B cell (primary cell): ENCODE measurements around the gene FOXO3. TPM values are rescaled to one million over a fixed set of nuclear protein-coding genes. Genes with fewer than 3 reads are reported as not detected.
"Not testable (repeated sequence)": the region's sequence is repeated elsewhere in the genome, so short reads cannot be mapped to it uniquely, and the experiment has no call there.

Source experiments
- ATAC-seq: fragments of 200-7000 bp; cut with Tn5 transposase; one replicate; pipeline ENCODE4 v1.10.0; 2021; ENCODE audit warnings: low read depth, mild to moderate bottlenecking, moderate number of reproducible peaks, moderate library complexity
- CTCF ChIA-PET: fragments of 350-600 bp; sonication (Branson Sonifier 250); formaldehyde crosslinking; loops from one replicate; lab custom pipeline; 2021; ENCODE audit warnings: antibody characterized with exemption, inconsistent platforms; lab: Charles Lee
- POLR2A ChIA-PET: fragments of 350-600 bp; sonication (Branson Sonifier 250); formaldehyde crosslinking; loops from one replicate; lab custom pipeline; 2021; ENCODE audit warnings: antibody characterized with exemption; lab: Charles Lee
- DNase-seq: peaks from one replicate; pipeline ENCODE4 v3.0.0; 2013
- H2AFZ ChIP-seq: 2 replicates; pipeline ENCODE4 v1.6.1; 2012; ENCODE audit warnings: mild to moderate bottlenecking, low read depth, low read length; ENCODE audit not compliant: insufficient read depth, poor library complexity, severe bottlenecking
- H3K27ac ChIP-seq, 2 donors: 1 replicate in 1 of 2; 2 replicates in 1 of 2; pipeline ENCODE4 v1.5.1; 2012 to 2013; ENCODE audit warnings: low read length in 2 of 2, mild to moderate bottlenecking in 2 of 2, moderate library complexity in 1 of 2
- H3K27me3 ChIP-seq, 4 experiments: fragments of 200-600 bp in 1 of 4; sonication (generic) in 1 of 4; replicated peaks in 1 of 4; 1 replicate in 2 of 4; 2 replicates in 2 of 4; pipeline versions ENCODE4 v1.6.1 to v1.7.0; 2013 to 2016; ENCODE audit warnings: low read length in 3 of 4, mild to moderate bottlenecking in 2 of 4, mixed read lengths in 1 of 4, moderate library complexity in 1 of 4; ENCODE audit not compliant: insufficient read depth in 4 of 4, control insufficient read depth in 3 of 4; ENCODE audit errors: control extremely low read depth in 1 of 4
- H3K36me3 ChIP-seq, 2 experiments: replicated peaks in 1 of 2; 1 replicate in 1 of 2; 2 replicates in 1 of 2; pipeline versions ENCODE4 v1.6.1 to v1.7.1; 2013; ENCODE audit warnings: low read length in 1 of 2; ENCODE audit not compliant: insufficient read depth in 2 of 2, control insufficient read depth in 1 of 2; ENCODE audit errors: control extremely low read depth in 1 of 2, extremely low read depth in 1 of 2
- H3K4me1 ChIP-seq, 2 donors: fragments of 200-600 bp in 1 of 2; sonication (generic) in 1 of 2; 1 replicate in 1 of 2; 2 replicates in 1 of 2; pipeline versions ENCODE4 v1.5.1 to v1.6.1; 2013 to 2017; ENCODE audit warnings: low read length in 2 of 2; ENCODE audit not compliant: control insufficient read depth in 2 of 2, insufficient read depth in 2 of 2
- H3K4me2 ChIP-seq: replicated peaks from 2 replicates; pipeline ENCODE3; 2012; ENCODE audit warnings: mild to moderate bottlenecking, low read depth, low read length; ENCODE audit not compliant: poor library complexity, severe bottlenecking
- H3K4me3 ChIP-seq, 5 experiments: fragments of 200-600 bp in 1 of 5; sonication (generic) in 1 of 5; 1 replicate in 3 of 5; 2 replicates in 2 of 5; pipeline versions ENCODE4 v1.5.1 to v1.7.0; 2011 to 2016; ENCODE audit warnings: low read length in 4 of 5, mild to moderate bottlenecking in 4 of 5, low read depth in 2 of 5, control low read depth in 1 of 5, moderate library complexity in 1 of 5; ENCODE audit not compliant: insufficient read depth in 1 of 5; ENCODE audit errors: control extremely low read depth in 1 of 5, extremely low read depth in 1 of 5
- H3K79me2 ChIP-seq: fragments of 200-600 bp; sonication (generic); one replicate; pipeline ENCODE4 v1.6.0; 2016; ENCODE audit warnings: low read length; ENCODE audit not compliant: control insufficient read depth, insufficient read depth
- H3K9ac ChIP-seq: fragments of 200-600 bp; sonication (generic); 2 replicates; pipeline ENCODE4 v1.6.1; 2017; ENCODE audit warnings: mild to moderate bottlenecking, low read length, moderate library complexity
- H3K9me3 ChIP-seq, 3 donors: one replicate each; pipeline versions ENCODE4 v1.6.1 to v1.7.1; 2013; ENCODE audit warnings: low read length in 2 of 3; ENCODE audit not compliant: control insufficient read depth in 2 of 3, insufficient read depth in 1 of 3; ENCODE audit errors: control extremely low read depth in 1 of 3
- H4K20me1 ChIP-seq: 2 replicates; pipeline ENCODE4 v1.6.0; 2012; ENCODE audit warnings: mild to moderate bottlenecking, low read length; ENCODE audit not compliant: insufficient read depth, control insufficient read depth, poor library complexity, severe bottlenecking
- H3K27ac Mint-ChIP-seq: one replicate; pipeline ENCODE4 v1.8.0; 2021; ENCODE audit warnings: mixed read lengths
- H3K27me3 Mint-ChIP-seq: one replicate; pipeline ENCODE4 v1.8.0; 2021; ENCODE audit warnings: mixed read lengths
- H3K4me1 Mint-ChIP-seq: one replicate; pipeline ENCODE4 v1.8.0; 2021; ENCODE audit warnings: mixed read lengths
- H3K4me3 Mint-ChIP-seq: one replicate; pipeline ENCODE4 v1.8.0; 2021; ENCODE audit warnings: mixed read lengths
- H3K9me3 Mint-ChIP-seq: one replicate; pipeline ENCODE4 v1.8.0; 2022; ENCODE audit warnings: mixed read lengths; ENCODE audit not compliant: insufficient read depth
- WGBS: methylation state at CpG from one replicate; pipeline ENCODE4 v1.1.5; 2013; ENCODE audit warnings: missing lambda C conversion rate; ENCODE audit not compliant: insufficient coverage; 5-methylcytosine and 5-hydroxymethylcytosine counted together
- intact Hi-C: fragments of 100-400 bp; cut with micrococcal nuclease; formaldehyde crosslinking; loops from one replicate; pipeline ENCODE4 v1.10.0; 2022
- polyA plus RNA-seq: library from polyadenylated mRNA; depleted of rRNA; stranded (reverse); fragments of >200 nt; gene quantifications from 2 replicates; pipeline ENCODE4 v1.2.3, GENCODE V29; 2012
- total RNA-seq, 2 donors: library from RNA; stranded (reverse); fragments of 120-200 nt in 1 of 2; gene quantifications; 1 replicate in 1 of 2; 2 replicates in 1 of 2; pipeline versions ENCODE4 v1.2.3 to v1.2.4, GENCODE V29; 2013 to 2022

FOXO3 gene
- total and polyA plus RNA-seq, 2 donors (not counting 1 experiment from before 2014, with no cell fraction given) = 6.0 to 16.9 TPM

DNA sequence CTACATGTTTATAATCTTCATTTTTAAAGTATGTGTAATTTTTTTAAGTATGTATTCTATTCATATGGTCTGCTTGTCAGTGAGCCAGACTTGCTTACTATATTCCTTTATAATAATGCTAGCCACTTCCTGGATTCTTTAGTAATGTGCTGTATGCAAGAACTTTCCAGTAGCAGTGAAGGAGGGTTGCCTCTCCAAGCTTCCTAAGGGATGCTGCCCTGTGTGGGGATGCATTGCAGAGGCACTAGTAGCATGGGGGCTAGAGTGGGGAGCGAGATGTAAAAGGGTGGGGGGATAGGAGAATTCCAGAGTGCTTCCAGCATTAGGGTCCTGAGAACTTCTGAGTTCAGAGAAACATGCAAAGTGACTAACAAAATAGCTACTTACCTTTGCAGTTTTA lies 121.0 kb downstream of the FOXO3 start:
- CTCF ChIA-PET, H2AFZ ChIP-seq, H4K20me1 ChIP-seq, H3K27ac ChIP-seq, ATAC-seq, H3K27me3 ChIP-seq, H3K4me3 Mint-ChIP-seq, H3K4me3 ChIP-seq, H3K27me3 Mint-ChIP-seq, H3K4me1 Mint-ChIP-seq, POLR2A ChIA-PET, H3K9me3 Mint-ChIP-seq, H3K27ac Mint-ChIP-seq, intact Hi-C loops, H3K79me2 ChIP-seq, H3K4me1 ChIP-seq, DNase-seq, H3K9me3 ChIP-seq, H3K4me2 ChIP-seq, H3K9ac ChIP-seq: not testable (repeated sequence)
- H3K36me3 ChIP-seq = peaks cover 2 to 23% of the 10 kb centered on the region in 2 experiments
- 100% methylated on average over 1 of the region's 1 CpG for WGBS

DNA sequence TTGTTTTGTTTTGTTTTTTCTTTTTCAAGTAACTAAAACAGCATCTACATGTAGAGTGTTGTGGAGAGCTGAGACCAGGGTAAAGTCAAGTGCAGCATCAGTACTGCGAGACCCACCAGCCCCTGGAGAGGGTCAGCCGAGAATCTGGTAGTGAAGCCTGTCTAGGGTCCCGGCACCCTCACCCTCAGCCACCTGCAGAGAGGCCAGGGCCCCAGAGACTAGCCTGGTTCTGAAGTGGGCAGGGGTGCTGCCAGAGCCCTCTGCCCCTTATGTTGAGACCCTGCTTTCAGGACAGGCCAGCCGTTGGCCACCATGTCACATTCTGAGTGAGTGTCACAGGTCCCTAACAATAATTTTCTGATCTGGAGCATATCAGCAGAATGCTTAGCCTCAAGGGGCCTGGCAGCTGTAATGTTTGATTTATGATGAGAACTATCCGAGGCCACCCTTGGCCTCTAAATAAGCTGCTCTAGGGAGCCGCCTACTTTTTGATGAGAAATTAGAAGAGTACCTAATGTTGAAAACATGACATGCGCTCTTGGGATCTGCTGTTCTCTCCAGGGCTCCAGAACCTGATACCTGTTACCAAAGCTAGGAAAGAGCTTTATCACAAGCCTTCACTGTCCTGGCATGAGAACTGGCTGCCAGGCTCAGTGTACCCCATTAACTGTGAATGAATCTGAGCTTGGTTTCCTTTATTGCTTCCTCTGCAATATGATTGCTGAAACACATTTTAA lies 121.8 kb downstream of the FOXO3 start:
- peaks cover 2 to 23% of the 10 kb centered on the region in 2 experiments for H3K36me3 ChIP-seq
- intact Hi-C loops, H3K9ac ChIP-seq, H3K4me3 ChIP-seq, H3K4me3 Mint-ChIP-seq, H3K27ac ChIP-seq, H4K20me1 ChIP-seq, POLR2A ChIA-PET, H3K4me2 ChIP-seq, H2AFZ ChIP-seq, H3K9me3 Mint-ChIP-seq, H3K27ac Mint-ChIP-seq, H3K4me1 ChIP-seq, H3K4me1 Mint-ChIP-seq, H3K79me2 ChIP-seq, DNase-seq, ATAC-seq, H3K9me3 ChIP-seq, H3K27me3 Mint-ChIP-seq, H3K27me3 ChIP-seq, CTCF ChIA-PET: not testable (repeated sequence)
- 98% methylated on average over 5 of the region's 7 CpGs for WGBS

DNA sequence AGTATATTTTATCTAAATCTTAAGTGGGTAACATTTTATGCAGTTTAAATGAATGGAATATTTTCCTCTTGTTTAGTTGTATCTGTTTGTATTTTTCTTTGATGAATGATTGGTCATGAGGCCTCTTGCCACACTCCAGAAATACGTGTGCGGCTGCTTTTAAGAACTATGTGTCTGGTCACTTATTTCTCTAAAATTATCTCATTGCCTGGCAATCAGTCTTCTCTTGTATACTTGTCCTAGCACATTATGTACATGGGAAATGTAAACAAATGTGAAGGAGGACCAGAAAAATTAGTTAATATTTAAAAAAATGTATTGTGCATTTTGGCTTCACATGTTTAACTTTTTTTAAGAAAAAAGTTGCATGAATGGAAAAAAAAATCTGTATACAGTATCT lies 123.3 kb downstream of the FOXO3 start:
- H4K20me1 ChIP-seq, H3K4me3 ChIP-seq, H3K9ac ChIP-seq, CTCF ChIA-PET, H3K27ac Mint-ChIP-seq, H3K27ac ChIP-seq, H3K27me3 Mint-ChIP-seq, intact Hi-C loops, DNase-seq, H3K9me3 Mint-ChIP-seq, H3K4me3 Mint-ChIP-seq, H3K4me2 ChIP-seq, H3K79me2 ChIP-seq, H3K9me3 ChIP-seq, H2AFZ ChIP-seq, POLR2A ChIA-PET, H3K27me3 ChIP-seq, ATAC-seq, H3K4me1 Mint-ChIP-seq, H3K4me1 ChIP-seq: not testable (repeated sequence)
- peaks cover 2 to 23% of the 10 kb centered on the region in 2 experiments for H3K36me3 ChIP-seq
- no CpG with 5 or more reads among the region's 2 CpGs for WGBS
